Right renal pelvis (tissue), 4 donors: ENCODE data around the gene GDAP1L1. TPM values are rescaled to one million over a fixed set of nuclear protein-coding genes. Genes with fewer than 3 reads are reported as not detected.

ENCODE experiments used
- DNase-seq, 4 donors: peaks; one replicate each; pipeline ENCODE4 v3.0.0-alpha.2; 2013; ENCODE audit warnings: low read depth in 4 of 4, low spot score in 3 of 4, missing footprints in 1 of 4
- polyA plus RNA-seq, 4 donors: library from polyadenylated mRNA; unstranded; fragments of 120-200 nt; gene quantifications; one replicate each; pipeline ENCODE4 v1.2.1, GENCODE V29; 2013; ENCODE audit not compliant: insufficient read length in 4 of 4

The GDAP1L1 gene
- polyA plus RNA-seq, 4 donors: 0.22 to 0.49 (median 0.33) TPM; not detected in 1

DNA sequence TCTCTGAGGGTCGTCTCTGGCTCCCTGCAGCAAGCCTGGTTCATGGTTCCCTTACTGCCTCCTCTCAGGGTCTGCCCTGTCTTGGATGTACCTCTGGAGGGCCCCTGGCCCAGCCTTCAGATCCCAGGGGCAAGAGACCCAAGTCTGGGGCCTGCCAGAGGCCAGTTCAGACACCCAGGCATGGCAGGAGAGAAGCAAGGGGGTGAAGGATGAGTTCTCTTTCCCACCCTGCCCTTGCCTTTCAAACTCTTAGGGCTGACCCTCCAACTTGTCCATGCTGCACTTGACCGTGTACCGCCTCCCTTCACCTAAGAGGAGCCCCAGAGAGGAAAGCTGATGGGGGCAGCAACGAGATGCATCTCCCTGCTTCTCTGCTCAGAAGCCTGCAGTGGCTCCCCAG is 4.2 kb downstream of the GDAP1L1 start:
- no peak for DNase-seq

DNA sequence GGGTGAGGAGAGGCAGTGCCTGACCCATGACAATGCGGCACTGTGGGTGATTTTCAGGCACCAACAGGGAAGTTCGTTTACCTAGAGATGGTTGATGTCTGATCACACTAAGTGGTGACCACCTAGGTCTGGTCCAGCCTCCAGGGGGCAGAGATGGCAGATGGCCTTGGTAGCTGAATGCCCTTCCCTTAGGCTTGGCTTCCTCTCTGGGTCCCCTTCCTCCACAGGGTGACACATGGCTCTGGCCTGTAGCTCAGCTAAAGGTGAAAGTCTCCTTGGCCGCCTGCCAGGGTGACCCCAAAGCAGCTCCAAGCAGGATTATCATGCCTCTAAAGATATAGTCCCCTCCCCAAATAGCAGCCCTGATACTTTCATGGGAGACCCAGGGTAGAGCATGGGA is 6.4 kb downstream of the GDAP1L1 start:
- DNase-seq: no peak

- no peak for DNase-seq
Observed at GRCh38 chr20:44254073-44254472, 7.0 kb downstream of the GDAP1L1 start.

GRCh38 chr20:44255942-44256341 is 8.8 kb downstream of the GDAP1L1 start:
- DNase-seq: no peak

GRCh38 chr20:44256961-44257360 is 9.9 kb downstream of the GDAP1L1 start:
- no peak for DNase-seq

DNA sequence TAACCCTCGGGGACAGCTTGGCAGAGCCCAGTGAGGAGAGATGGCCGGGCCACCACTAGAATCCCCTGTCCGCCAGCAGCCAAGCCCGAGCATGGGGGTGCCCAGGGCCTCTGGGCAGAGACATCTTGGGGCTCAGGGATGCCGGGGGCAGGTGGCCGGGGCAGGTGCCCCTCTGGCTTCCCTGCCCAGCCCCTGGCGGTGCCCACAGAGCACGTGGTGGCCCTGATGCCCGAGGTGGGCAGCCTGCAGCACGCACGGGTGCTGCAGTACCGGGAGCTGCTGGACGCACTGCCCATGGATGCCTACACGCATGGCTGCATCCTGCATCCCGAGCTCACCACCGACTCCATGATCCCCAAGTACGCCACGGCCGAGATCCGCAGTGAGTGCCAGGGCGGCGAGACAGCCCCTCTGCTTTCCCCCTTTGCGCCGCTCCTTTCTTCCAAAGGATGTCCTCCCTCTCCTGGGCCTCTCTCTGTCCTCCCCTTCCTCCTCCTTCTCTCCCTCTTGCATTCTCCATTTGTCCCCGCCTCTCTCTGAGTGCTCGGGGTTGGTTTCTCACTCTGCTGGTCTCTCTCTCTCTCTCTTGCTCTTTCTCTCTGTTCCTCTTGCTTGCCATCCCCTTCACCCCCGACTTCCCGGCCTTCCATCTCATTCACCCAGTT is 11.2 kb downstream of the GDAP1L1 start:
- DNase-seq: no peak

DNA sequence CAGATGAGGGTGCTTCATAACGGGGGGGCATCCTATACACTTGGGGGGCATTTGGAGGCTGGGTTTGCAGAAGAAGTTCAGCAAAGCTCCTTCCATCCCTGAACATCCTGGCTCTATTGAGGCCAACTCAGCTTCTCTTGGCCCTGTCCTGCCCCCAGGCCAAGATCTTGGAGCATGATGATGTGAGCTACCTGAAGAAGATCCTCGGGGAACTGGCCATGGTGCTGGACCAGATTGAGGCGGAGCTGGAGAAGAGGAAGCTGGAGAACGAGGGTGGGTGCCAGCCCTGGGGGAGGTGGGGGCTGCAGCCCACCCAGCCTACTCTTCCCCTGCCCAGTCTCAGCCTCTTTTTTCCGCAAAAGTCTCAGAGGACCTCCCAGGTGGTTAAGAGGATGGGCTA is 17.2 kb downstream of the GDAP1L1 start:
- DNase-seq: no peak

DNA sequence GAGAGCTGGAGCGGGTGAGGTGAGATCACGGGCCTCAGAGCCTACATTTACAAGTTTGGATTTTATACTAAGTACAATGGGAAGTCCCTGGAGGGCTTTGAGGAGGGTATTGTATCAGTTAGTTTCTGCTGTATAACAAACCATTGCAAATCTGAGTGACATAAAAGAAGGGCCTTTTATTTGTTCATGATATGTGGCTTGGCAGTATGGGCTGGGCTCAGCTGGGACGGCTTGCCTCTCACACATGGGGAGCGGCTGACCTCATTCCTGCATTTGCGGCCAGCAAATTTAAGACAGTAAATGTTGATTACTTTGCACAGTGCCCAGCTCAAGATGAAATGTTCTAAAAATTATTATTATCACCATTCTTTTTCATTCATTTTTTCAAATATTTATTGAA is 21.7 kb downstream of the GDAP1L1 start:
- no peak for DNase-seq

DNA sequence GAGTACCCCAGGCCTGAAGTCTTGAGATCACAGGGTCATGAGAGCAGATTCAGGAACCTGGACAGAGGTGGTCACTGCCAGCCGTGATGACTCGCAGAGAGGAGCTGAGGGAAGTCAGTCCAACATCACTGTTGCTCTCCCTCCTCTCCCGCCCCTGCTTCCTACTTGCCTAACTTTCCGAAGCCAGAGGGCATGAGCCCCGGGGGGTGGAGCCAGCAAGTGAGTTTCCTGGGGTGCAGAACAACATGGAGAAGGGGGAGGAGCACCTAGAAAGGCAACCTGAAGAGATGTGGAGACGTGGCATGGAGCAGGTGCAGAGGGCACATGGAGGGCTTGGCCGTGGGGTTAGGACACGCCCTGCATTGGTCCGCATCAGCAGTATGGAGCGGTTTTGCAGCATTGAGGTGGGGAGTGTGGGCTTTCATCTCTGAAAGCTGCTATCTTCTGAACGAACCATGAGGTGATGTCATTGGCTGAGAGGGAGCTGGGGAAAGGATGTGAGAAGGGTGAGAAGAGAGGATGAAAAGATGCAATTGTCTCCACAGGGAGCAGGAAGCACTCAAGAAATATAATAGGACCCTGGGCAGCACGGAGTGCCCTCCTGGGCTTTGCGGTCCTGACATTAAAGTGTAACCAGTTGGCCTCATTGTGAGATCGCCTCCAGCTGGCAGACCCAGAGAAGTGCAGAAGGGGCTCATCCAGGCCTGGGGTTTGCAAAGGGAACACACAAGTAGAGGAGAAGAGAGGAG is 25.0 kb downstream of the GDAP1L1 start:
- no peak for DNase-seq

DNA sequence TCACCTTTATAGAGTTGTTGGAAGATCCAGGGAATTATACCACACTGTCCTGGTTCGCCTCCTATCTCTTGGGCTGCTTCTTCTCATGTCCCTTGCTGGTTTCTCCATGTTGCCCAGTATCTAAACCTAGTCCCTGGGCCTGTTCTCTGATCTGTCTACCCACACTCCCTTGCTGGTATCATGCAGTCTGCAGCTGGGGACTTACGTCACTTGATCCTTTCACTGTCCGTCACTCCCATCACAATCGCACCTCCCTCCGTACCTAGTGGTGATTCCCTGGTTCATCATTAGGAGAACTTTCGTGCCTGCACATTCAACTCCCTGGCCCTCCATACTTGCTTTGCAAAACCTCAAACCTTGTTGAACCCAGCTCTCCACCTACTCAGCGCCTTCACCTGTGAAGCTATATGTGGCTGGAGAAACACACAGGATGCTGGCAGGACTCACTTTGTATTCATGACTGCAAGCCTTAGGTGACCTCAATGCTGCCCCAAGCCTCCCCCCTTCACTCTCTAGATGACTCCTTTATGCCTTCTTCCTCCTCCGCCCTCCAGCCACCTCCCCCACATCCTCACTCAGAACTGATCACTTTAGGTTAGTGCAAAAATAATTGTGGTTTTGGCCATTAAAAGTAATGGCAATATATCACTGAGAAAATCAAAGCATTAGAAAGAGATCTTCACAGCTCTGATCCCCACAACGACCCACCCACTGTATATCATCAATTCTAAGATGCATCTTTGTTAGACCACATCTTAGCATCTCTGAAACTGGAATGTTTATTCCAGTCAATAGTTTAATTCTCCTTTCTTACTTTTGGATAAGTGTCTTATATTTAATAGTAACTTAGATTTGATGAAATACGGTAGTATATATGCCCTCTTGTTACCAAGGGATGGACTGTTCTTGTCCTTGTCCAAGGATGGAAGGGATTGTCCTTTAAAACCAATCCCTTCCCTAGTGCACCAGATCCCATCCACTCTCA is 26.4 kb downstream of the GDAP1L1 start:
- DNase-seq: no peak

GRCh38 chr20:44274303-44275017 is 27.4 kb downstream of the GDAP1L1 start:
- no peak for DNase-seq

DNA sequence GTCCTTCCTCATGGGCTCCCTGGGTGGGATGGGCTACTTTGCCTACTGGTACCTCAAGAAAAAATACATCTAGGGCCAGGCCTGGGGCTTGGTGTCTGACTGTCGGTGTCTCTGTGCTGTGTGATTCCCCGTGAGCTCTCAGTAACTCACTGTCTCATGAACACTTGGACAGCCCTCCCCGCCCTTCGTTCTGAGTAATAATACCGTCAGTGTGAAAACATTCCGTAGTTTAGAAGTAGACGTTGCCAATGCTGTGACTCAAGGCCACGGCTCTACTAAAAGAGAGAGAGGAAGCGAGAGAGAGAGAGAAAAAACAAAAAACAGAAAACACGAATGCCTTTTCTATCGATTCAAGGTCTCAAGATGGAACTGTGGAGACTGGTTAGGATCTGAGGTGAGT is 32.1 kb downstream of the GDAP1L1 start:
- no peak for DNase-seq

- DNase-seq: no peak
Observed at GRCh38 chr20:44280387-44280786, 33.3 kb downstream of the GDAP1L1 start.

DNA sequence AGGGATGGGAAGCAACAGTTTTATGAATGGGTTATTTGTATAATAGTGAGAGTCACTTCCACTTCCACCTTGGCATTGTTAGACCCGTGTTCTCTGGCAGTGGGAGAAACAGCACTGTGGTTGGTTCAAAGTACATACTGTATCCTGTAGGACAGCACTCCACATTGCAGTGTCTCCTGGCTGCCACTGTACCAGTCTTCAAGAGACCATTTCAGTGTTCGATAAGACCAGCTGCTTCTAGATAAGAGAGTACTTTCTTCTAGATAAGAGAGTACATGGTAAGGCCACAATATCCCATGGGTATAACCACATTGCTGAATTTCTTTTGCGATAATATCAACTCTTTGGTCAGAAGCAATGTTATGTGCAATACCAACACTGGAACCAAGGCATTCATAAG is 35.1 kb downstream of the GDAP1L1 start:
- DNase-seq: no peak

DNA sequence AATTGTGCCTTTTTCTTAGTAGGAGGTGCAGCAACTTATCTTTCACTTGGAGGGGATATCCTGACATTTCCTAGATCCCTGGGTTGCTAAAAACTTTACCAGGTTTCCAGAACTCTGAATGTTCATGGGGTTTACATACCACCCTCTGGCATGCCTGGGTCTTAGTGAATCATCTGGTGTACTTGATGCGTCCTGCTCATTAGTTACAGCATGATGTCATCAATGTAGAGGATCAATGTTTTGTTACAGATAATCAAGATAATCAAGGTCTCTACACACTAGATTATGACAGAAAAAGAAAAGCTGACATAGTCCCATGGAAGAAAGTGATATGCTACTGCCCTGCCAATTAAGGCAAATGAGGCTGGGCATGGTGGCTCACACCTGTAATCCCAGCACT is 36.9 kb downstream of the GDAP1L1 start:
- no peak for DNase-seq

GRCh38 chr20:44287272-44288097 is 40.4 kb downstream of the GDAP1L1 start:
- no peak for DNase-seq

DNA sequence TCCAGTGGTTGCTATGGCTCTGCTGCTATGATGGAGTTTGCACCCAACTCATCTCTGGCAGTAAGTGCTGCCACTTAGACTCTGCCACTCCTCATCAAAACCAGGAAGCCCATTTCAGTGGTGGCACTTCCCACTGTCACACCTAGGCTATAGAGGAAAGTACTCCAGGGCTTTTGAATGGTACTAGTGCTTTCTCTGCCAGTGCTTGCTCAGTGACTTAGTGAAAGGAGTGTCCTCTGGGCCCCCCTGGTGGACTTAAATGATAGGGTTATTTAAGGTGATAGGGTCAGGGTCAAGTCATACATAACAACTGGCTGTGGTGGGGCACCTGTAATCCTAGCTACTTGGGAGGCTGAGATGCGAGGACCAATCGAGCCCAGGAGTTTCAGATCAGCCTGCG is 41.1 kb downstream of the GDAP1L1 start:
- no peak for DNase-seq

- DNase-seq: no peak
Observed at GRCh38 chr20:44291754-44292153, 44.6 kb downstream of the GDAP1L1 start.

- DNase-seq: no peak
Observed at GRCh38 chr20:44296011-44296410, 48.9 kb downstream of the GDAP1L1 start.

DNA sequence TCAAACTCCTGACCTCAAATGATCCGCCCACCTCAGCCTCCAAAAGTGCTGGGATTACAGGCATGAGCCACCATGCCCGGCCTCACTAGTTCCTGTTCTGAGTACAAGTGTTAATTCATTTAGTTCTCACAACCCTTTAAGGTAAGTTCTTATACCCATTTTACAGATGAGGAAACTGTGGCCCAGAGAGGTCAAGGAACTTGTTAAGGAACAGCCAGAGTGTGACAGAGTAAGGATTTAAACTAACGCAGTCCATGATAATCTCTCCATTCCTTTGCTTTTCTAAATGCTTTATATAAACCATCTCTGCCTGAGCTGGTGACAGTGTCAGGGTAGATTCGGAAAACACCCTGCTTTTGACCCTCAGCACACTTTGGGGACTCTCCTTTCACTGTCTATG is 50.6 kb downstream of the GDAP1L1 start:
- DNase-seq: no peak
